ENCODE measurements around the gene FCHO2. TPM values are rescaled to one million over a fixed set of nuclear protein-coding genes. Genes with fewer than 3 reads are reported as not detected.

Gene FCHO2
- total and polyA plus RNA-seq, 2 of the 8 experiments (the other 6 are each of a cell fraction or from before 2014, with no cell fraction given), result 4.3 to 15.7 TPM

DNA sequence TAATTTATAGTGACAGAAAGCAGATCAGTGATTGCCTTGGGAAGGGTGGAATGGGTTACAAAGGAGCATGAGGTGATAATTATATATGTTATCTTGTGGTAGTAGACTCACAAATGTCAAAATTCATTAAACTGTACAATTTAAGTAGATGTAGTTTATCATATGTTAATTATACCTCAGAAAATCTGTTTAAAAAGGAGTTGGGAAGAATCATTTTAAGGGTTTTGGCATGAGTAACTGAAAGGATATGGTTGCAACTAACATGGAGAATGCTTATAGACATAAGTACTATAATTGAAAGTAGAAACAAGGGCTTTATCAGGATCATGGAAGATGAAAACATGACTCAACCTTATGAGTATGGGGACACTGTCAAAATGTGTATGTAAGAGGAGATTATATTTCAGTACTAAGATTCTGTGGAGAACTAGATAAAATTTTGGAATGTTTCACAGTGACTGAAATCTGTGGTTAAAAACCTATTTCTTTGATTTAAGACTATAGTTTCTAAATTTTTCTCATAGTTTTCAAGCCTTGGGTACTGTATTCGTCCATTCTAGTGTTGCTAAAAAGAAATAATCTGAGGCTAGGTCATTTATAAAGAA, 73.3 kb downstream of the FCHO2 start:
- no peak for FAIRE-seq
- WGBS, 2 experiments (ENCODE audit: extremely low coverage in 1 of 2, insufficient coverage in 1 of 2, insufficient read length in 1 of 2, insufficient replicate concordance in 2 of 2, low coverage in 1 of 2, low lambda C conversion rate in 2 of 2, missing lambda C conversion rate in 1 of 2), result 88% methylated on average over 1 of the region's 1 CpG; no CpG with 5 or more reads in 1 of the 2 experiments

More for the DNA sequence above, 73.3 kb downstream of the FCHO2 start:
- Histone ChIP-seq H4K91ac (replicated peaks; ENCODE audit: insufficient read length, low read length) (no peak overlapping the region), H4K5ac (ENCODE audit: insufficient read length, low read depth, low read length) (no peak overlapping the region), H3K23ac (ENCODE audit: insufficient read length) (no peak overlapping the region), H2AK5ac (ENCODE audit: low read depth, low read length) (no peak overlapping the region; the same call in 1 of the 2 replicates), H3K9ac (replicated peaks in 1 of 4; ENCODE audit: extremely low read depth in 1 of 4, low read depth in 3 of 4, low read length in 3 of 4) (no peak overlapping the region), H2BK12ac (ENCODE audit: low read depth, low read length) (no peak overlapping the region), H3K4ac (replicated peaks; ENCODE audit: insufficient read length, low read depth, low read length) (no peak overlapping the region), H2BK120ac (replicated peaks; ENCODE audit: low read depth, low read length) (no peak overlapping the region), H3K27me3 (replicated peaks in 1 of 4; ENCODE audit: control insufficient read depth in 3 of 4, extremely low read depth in 1 of 4, insufficient read depth in 3 of 4, low read length in 3 of 4) (no peaks in the 10 kb centered on the region), H3K4me1 (replicated peaks in 1 of 4; ENCODE audit: control insufficient read depth in 3 of 4, insufficient read depth in 4 of 4, low read length in 3 of 4) (peaks cover 0 to 8% (median 7%) of the 10 kb centered on the region in 4 experiments; a peak in 4 of 7 replicates), H3K9me3 (ENCODE audit: insufficient read depth in 2 of 2, low read depth in 1 of 2, low read length in 1 of 2) (no peaks in the 10 kb centered on the region), H2BK15ac (ENCODE audit: low read length) (no peak overlapping the region), H2AFZ (ENCODE audit: low read length) (no peak overlapping the region), H3K79me1 (ENCODE audit: low read depth, low read length) (no peaks in the 10 kb centered on the region), H2BK20ac (ENCODE audit: low read length) (no peak overlapping the region), H3K4me3 (ENCODE audit: extremely low read depth in 1 of 4, insufficient read depth in 2 of 4, low read depth in 3 of 4, low read length in 4 of 4) (no peak overlapping the region), H4K20me1 (replicated peaks in 1 of 2; ENCODE audit: control insufficient read depth in 1 of 2, insufficient read depth in 2 of 2, low read length in 2 of 2) (no peaks in the 10 kb centered on the region), H3K27ac (ENCODE audit: low read depth, low read length) (no peak overlapping the region), H3K56ac (replicated peaks; ENCODE audit: insufficient read length, low read depth, low read length) (no peak overlapping the region), H3K23me2 (ENCODE audit: low read depth, low read length) (no peaks in the 10 kb centered on the region), H3K14ac (ENCODE audit: insufficient read length) (no peak overlapping the region), H2BK5ac (ENCODE audit: low read depth, low read length) (no peak overlapping the region), H3K36me3 (ENCODE audit: control insufficient read depth in 2 of 4, insufficient read depth in 4 of 4, low read length in 3 of 4) (no peaks in the 10 kb centered on the region), H3K79me2 (ENCODE audit: control insufficient read depth in 1 of 2, insufficient read depth in 2 of 2, low read length in 2 of 2) (no peaks in the 10 kb centered on the region), H3K4me2 (ENCODE audit: insufficient read depth in 1 of 2, low read depth in 2 of 2, low read length in 2 of 2) (no peak overlapping the region), H4K8ac (ENCODE audit: extremely low read depth, insufficient read depth, low read length) (no peak overlapping the region), H3K18ac (ENCODE audit: extremely low read depth, low read length) (no peak overlapping the region)
- TF ChIP-seq CREB1 (IDR thresholded peaks at IDR 0.05) (no peak), USF2 (IDR thresholded peaks at IDR 0.05; ENCODE audit: low read length) (no peak), POLR2AphosphoS5 (IDR thresholded peaks at IDR 0.05; ENCODE audit: low read depth, low read length) (no peak), SRF (IDR thresholded peaks at IDR 0.05; ENCODE audit: low read depth, low read length) (no peak), JUND (IDR thresholded peaks at IDR 0.05; ENCODE audit: low read length) (no peak), ATF3 (IDR thresholded peaks at IDR 0.05; ENCODE audit: insufficient read depth, low read depth, low read length) (no peak), SAP30 (IDR thresholded peaks at IDR 0.05; ENCODE audit: insufficient read depth, insufficient replicate concordance, low read length) (no peak), HDAC6 (IDR thresholded peaks at IDR 0.05; ENCODE audit: low read depth, low read length) (no peak)
- POLR2A ChIA-PET (ENCODE audit: partially characterized antibody), result no interaction called here
- DNase-seq (ENCODE audit: low read depth in 1 of 2, low spot score in 2 of 2), result no peak
- CTCF ChIA-PET (ENCODE audit: partially characterized antibody), result no interaction called here
